Neutrophil (primary cell): ENCODE measurements around the gene ADAM21.
"Not testable (repeated sequence)": the region's sequence is repeated elsewhere in the genome, so short reads cannot be mapped to it uniquely, and the experiment has no call there.

Source experiments
- H3K27ac ChIP-seq: fragments of 200-600 bp; sonication (generic); 2 replicates; pipeline ENCODE4 v1.5.1; 2016; ENCODE audit warnings: mild to moderate bottlenecking, moderate library complexity
- H3K27me3 ChIP-seq: fragments of 200-600 bp; sonication (generic); 2 replicates; pipeline ENCODE4 v1.6.0; 2016; ENCODE audit warnings: mild to moderate bottlenecking
- H3K36me3 ChIP-seq: fragments of 200-600 bp; sonication (generic); 2 replicates; pipeline ENCODE4 v1.5.1; 2017
- H3K4me1 ChIP-seq, 2 experiments: fragments of 200-600 bp in 1 of 2; sonication (generic) in 1 of 2; 1 replicate in 1 of 2; 2 replicates in 1 of 2; pipeline versions ENCODE4 v1.5.1 to v1.6.1; 2013 to 2016; ENCODE audit warnings: low read depth in 1 of 2, low read length in 1 of 2, mild to moderate bottlenecking in 1 of 2, moderate library complexity in 1 of 2; ENCODE audit not compliant: control insufficient read depth in 1 of 2, insufficient read depth in 1 of 2
- H3K4me3 ChIP-seq, 2 experiments: fragments of 200-600 bp in 1 of 2; sonication (generic) in 1 of 2; 1 replicate in 1 of 2; 2 replicates in 1 of 2; pipeline ENCODE4 v1.5.1; 2013 to 2016; ENCODE audit warnings: low read depth in 1 of 2, low read length in 1 of 2, mild to moderate bottlenecking in 1 of 2, moderate library complexity in 1 of 2
- H3K9me3 ChIP-seq: fragments of 200-600 bp; sonication (generic); 2 replicates; pipeline ENCODE4 v1.5.1; 2016
- TF ChIP-seq, protein P1 (sequence below): fragments of 200-600 bp; sonication (generic); IDR thresholded peaks from 2 replicates; pipeline ENCODE4 v1.5.1; 2016; ENCODE audit warnings: antibody characterized with exemption

ADAM21 gene

DNA sequence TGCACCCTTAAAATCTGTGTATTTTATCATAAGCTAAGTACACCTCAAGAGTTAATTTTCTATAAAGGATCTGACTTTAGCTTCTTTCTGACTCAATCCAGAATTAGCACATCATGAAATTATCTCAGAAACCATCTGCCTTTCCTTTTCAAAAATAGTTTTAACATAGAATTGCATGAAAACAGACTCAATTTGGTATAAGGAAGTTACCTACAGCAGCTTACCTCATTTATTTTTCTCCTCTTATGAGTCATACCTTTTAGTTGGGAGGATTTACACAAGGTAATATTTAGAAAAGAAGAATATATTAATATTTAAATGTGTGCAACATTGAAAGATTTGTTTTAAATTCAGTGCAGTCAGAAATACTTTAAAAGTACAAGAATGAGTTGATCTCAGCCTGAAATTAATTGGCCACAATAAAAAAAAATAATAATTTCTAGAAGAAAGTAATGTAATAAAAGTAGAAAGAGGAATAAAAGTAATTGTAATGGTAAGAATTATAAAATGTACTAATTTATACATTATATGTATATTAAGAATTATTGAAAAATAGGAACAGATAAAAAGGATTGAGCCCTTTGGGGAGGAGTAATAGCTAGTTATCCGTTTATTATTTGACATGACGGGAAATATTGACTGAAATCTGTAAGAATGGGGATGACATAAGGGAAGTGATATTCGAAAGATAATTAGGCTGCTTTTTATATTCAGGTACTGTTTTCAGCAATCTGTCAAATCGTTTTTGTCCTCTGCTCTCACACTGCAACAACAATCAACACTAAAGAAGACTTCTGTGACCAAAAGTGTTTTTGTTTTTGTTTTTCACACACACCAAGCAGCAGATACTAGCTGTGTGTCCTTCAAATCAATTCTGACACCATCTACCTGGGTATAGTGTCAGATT is 20.5 kb downstream of the ADAM21 start:
- no peaks in the 10 kb centered on the region for H3K36me3 ChIP-seq
- H3K4me1 ChIP-seq = no peaks in the 10 kb centered on the region
- H3K4me3 ChIP-seq = no peak overlapping the region
- H3K27me3 ChIP-seq = no peaks in the 10 kb centered on the region
- no peaks in the 10 kb centered on the region for H3K9me3 ChIP-seq
- TF ChIP-seq, protein P1, sequence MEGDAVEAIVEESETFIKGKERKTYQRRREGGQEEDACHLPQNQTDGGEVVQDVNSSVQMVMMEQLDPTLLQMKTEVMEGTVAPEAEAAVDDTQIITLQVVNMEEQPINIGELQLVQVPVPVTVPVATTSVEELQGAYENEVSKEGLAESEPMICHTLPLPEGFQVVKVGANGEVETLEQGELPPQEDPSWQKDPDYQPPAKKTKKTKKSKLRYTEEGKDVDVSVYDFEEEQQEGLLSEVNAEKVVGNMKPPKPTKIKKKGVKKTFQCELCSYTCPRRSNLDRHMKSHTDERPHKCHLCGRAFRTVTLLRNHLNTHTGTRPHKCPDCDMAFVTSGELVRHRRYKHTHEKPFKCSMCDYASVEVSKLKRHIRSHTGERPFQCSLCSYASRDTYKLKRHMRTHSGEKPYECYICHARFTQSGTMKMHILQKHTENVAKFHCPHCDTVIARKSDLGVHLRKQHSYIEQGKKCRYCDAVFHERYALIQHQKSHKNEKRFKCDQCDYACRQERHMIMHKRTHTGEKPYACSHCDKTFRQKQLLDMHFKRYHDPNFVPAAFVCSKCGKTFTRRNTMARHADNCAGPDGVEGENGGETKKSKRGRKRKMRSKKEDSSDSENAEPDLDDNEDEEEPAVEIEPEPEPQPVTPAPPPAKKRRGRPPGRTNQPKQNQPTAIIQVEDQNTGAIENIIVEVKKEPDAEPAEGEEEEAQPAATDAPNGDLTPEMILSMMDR = no peak
- H3K27ac ChIP-seq = no peak overlapping the region

DNA sequence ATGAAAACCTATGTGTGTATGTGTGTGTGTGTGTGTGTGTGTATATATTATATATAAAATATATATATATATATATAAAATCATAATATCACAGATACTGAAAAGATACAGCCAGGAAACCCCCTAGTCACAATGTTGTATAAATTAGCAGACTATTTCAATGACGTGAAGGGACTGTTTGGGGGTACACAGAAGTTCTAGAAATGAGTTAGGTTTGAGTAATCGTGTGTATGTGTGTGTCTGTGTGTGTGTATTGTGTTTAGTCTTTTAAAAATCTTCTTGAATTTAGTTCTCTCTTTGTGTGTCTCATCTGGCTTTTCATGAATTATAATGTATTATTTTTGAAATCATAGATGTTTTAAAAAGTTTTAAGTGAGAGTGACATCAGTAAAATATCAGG is 21.9 kb downstream of the ADAM21 start:
- TF ChIP-seq, protein P1 = no peak
- H3K36me3 ChIP-seq = no peaks in the 10 kb centered on the region

DNA sequence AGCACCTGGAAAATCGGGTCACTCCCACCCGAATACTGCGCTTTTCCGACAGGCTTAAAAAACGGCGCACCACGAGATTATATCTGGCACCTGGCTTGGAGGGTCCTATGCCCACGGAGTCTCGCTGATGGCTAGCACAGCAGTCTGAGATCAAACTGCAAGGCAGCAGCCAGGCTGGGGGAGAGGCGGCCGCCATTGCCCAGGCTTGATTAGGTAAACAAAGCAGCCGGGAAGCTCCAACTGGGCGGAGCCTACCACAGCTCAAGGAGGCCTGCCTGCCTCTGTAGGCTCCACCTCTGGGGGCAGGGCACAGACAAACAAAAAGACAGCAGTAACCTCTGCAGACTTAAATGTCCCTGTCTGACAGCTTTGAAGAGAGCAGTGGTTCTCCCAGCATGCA is 23.5 kb downstream of the ADAM21 start:
- not testable (repeated sequence) for H3K27me3 ChIP-seq, H3K27ac ChIP-seq, H3K36me3 ChIP-seq, H3K4me1 ChIP-seq, H3K9me3 ChIP-seq, H3K4me3 ChIP-seq

More for the DNA sequence above, 21.9 kb downstream of the ADAM21 start:
- H3K27ac ChIP-seq = no peak overlapping the region
- H3K4me1 ChIP-seq = no peaks in the 10 kb centered on the region
- H3K4me3 ChIP-seq = no peak overlapping the region
- H3K9me3 ChIP-seq = no peaks in the 10 kb centered on the region
- H3K27me3 ChIP-seq = no peaks in the 10 kb centered on the region

DNA sequence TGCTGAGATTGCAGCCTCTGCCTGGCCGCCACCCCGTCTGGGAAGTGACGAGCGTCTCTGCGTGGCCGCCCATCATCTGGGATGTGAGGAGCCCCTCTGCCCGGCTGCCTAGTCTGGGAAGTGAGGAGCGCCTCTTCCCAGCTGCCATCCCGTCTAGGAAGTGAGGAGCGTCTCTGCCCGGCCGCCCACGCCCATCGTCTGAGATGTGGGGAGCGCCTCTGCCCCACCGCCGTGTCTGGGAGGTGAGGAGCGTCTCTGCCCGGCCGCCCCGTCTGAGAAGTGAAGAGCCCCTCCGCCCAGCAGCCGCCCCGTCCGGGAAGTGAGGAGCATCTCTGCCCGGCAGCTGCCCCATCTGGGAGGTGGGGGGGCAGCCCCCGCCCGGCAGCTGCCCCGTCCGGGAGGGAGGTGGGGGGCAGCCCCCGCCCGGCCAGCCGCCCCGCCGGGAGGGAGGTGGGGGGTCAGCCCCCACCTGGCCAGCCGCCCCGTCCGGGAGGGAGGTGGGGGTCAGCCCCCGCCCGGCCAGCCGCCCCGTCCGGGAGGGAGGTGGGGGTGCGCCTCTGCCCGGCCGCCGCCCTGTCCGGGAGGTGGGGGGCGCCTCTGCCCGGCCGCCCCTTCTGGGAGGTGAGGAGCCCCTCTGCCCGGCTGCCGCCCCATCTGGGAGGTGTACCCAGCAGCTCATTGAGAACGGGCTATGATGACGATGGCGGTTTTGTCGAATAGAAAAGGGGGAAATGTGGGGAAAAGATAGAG is 25.6 kb downstream of the ADAM21 start:
- H3K27ac ChIP-seq, H3K27me3 ChIP-seq, H3K9me3 ChIP-seq, H3K36me3 ChIP-seq, H3K4me3 ChIP-seq, H3K4me1 ChIP-seq: not testable (repeated sequence)

DNA sequence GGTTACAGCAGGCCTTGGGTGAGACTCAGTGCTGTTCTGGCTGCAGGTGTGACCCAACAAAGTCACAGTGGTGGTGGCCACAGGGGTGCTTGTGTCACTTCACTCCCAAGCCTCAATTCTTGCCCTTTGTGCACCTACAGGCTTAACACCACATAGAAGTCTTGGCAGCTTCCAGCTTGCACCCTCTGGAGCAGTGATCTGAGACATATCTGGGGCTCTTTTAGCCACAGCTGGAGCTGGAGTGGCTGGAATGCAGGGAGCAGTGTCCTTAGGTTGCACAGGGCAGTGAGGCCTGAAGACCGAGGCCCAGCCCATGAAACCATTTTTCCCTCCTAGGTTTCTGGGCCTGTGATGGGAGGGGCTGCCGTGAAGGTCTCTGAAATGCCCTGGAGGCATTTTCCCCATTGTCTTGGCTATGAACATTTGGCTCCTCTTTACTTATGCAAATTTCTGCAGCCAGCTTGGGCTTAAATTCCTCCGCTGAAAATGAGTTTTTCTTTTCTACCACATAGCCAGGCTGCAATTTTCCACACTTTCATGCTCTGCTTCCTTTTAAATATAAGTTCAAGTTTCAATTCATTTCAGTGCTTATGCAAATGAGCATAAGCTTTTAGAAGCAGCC is 37.7 kb downstream of the ADAM21 start:
- TF ChIP-seq, protein P1 = no peak
- Histone ChIP-seq H3K27ac (no peak overlapping the region), H3K9me3 (peaks cover 23% of the 10 kb centered on the region), H3K4me1 (no peaks in the 10 kb centered on the region), H3K27me3 (no peaks in the 10 kb centered on the region), H3K4me3 (no peak overlapping the region), H3K36me3 (no peaks in the 10 kb centered on the region)

DNA sequence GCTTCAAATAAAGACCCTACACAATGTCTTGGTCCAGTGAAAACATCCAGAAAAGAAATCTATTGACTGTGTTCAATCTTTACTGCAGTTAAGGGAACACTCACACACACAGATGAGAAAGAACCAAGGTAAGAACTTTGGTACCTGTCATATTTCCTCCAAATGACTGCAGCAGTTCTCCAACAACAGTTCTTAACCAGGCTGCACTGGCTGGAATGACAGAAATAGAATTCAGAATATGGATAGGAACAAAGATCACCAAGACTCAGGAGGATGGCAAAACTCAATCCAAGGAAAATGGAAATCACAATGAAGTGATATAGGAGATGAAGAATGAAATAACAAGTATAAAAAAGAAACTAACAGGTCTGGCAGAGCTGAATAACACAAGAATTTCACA is 46.2 kb downstream of the ADAM21 start:
- no peak overlapping the region for H3K4me3 ChIP-seq
- H3K4me1 ChIP-seq = no peaks in the 10 kb centered on the region
- no peaks in the 10 kb centered on the region for H3K9me3 ChIP-seq
- no peaks in the 10 kb centered on the region for H3K36me3 ChIP-seq
- no peaks in the 10 kb centered on the region for H3K27me3 ChIP-seq
- no peak overlapping the region for H3K27ac ChIP-seq
- TF ChIP-seq, protein P1 = no peak
